Measurements from ENCODE around the gene GLP2R.

DNA sequence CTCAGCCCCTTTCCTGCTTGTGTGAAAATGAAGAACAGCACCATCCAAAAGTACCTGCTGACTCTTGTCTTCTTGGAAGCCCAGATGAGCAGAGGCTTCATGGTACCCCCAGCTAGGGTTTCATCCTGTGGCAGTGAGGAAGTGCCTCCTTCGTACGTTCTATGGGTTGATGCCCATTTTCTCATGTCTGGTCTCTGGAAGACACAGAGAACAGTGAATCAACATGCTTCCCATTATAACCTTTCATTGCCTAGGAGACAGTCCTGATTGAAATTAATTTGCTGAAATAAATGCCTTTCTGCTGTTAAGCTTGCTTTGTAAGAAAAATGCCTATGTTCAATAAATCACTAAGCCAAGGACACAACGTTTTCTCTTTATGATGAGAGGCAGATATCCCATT is 42.8 kb downstream of the GLP2R start:
- TF ChIP-seq POLR2AphosphoS5 (IDR thresholded peaks at IDR 0.05; ENCODE audit: borderline replicate concordance, low read depth, low read length) (no peak), EZH2 (IDR thresholded peaks at IDR 0.05) (no peak)

Data from SK-N-MC (cell line).